CD4-positive, alpha-beta T cell treated with Interleukin-17A for 1 hour (primary cell): Measurements from ENCODE around the gene ZNF594.
"Not testable (repeated sequence)": the region's sequence is repeated elsewhere in the genome, so short reads cannot be mapped to it uniquely, and the experiment has no call there.

Experiments used
- DNase-seq: peaks from one replicate; pipeline ENCODE4 v3.0.0-alpha.2; 2020

The ZNF594 gene

GRCh38 chr17:5191541-5192417 lies at the start of gene ZNF594:
TSS of gene ZNF594 (minus strand) at chr17:5191868. CDS start at chr17:5184256, 7,612 bp downstream.
- DNase-seq: peak; percentile 98

GRCh38 chr17:5239769-5240168 lies 48.1 kb upstream of the ZNF594 start:
- not testable (repeated sequence) for DNase-seq

- DNase-seq: no peak
Measured at GRCh38 chr17:5238333-5238732, 46.7 kb upstream of the ZNF594 start.

GRCh38 chr17:5237541-5238016 lies 45.9 kb upstream of the ZNF594 start:
- DNase-seq: peak; percentile 60

GRCh38 chr17:5236938-5237540 lies 45.4 kb upstream of the ZNF594 start:
- DNase-seq: no peak

GRCh38 chr17:5234645-5235576 lies 43.2 kb upstream of the ZNF594 start, which contains the start of gene SCIMP:
TSS of gene SCIMP (minus strand) at chr17:5234860. CDS start at chr17:5234755, 105 bp downstream.
- no peak for DNase-seq

GRCh38 chr17:5233492-5233891 lies 41.8 kb upstream of the ZNF594 start:
- DNase-seq: not testable (repeated sequence)

- DNase-seq: peak; percentile 60
Measured at GRCh38 chr17:5226940-5227878, 35.5 kb upstream of the ZNF594 start.

- peak; percentile 27 for DNase-seq
Measured at GRCh38 chr17:5225668-5226457, 34.2 kb upstream of the ZNF594 start.

- DNase-seq: not testable (repeated sequence)
Measured at GRCh38 chr17:5221912-5222311, 30.2 kb upstream of the ZNF594 start.

GRCh38 chr17:5220074-5220473 lies 28.4 kb upstream of the ZNF594 start:
- DNase-seq: no peak

GRCh38 chr17:5219536-5219935 lies 27.9 kb upstream of the ZNF594 start:
- DNase-seq: no peak

GRCh38 chr17:5217562-5217961 lies 25.9 kb upstream of the ZNF594 start:
- not testable (repeated sequence) for DNase-seq

GRCh38 chr17:5211458-5211857 lies 19.8 kb upstream of the ZNF594 start:
- no peak for DNase-seq

- DNase-seq: no peak
Measured at GRCh38 chr17:5210614-5211252, 19.1 kb upstream of the ZNF594 start.

GRCh38 chr17:5210091-5210490 lies 18.4 kb upstream of the ZNF594 start:
- no peak for DNase-seq

- no peak for DNase-seq
Measured at GRCh38 chr17:5209396-5209795, 17.7 kb upstream of the ZNF594 start.

- no peak for DNase-seq
Measured at GRCh38 chr17:5203908-5204294, 12.2 kb upstream of the ZNF594 start.

- DNase-seq: no peak
Measured at GRCh38 chr17:5203178-5203907, 11.7 kb upstream of the ZNF594 start.

GRCh38 chr17:5201011-5201410 lies 9.3 kb upstream of the ZNF594 start:
- no peak for DNase-seq
